ENCODE measurements around the gene SH2D3A.

SH2D3A gene

GRCh38 chr19:6767081-6767356 is 216 bp downstream of the SH2D3A start (continued):
- no peak for TF ChIP-seq SCRT2 (tag by site-specific recombination; IDR thresholded peaks at IDR 0.05)
- TF ChIP-seq ZBTB21 (tag by site-specific recombination; IDR thresholded peaks at IDR 0.05) = no peak
- TF ChIP-seq ZNF571 (tag by site-specific recombination; IDR thresholded peaks at IDR 0.05) = no peak
- no peak for TF ChIP-seq ZNF830 (tag by site-specific recombination; IDR thresholded peaks at IDR 0.05; ENCODE audit: low read depth)
- TF ChIP-seq ZNF16 (tag by site-specific recombination; IDR thresholded peaks at IDR 0.05; ENCODE audit: low read depth) = no peak
- no peak for TF ChIP-seq ZNF280D (tag by site-specific recombination; IDR thresholded peaks at IDR 0.05)

- TF ChIP-seq PRDM10 (tag by site-specific recombination; IDR thresholded peaks at IDR 0.05) (0 out of 2 replicates have a peak, but pooled peaks have one; percentile 11), ZEB2 (tag by site-specific recombination; IDR thresholded peaks at IDR 0.05) (no peak), ZNF366 (tag by site-specific recombination; conservative IDR thresholded peaks at IDR 0.05) (no peak), YY2 (tag by site-specific recombination; IDR thresholded peaks at IDR 0.05) (no peak), ZNF341 (tag by site-specific recombination; IDR thresholded peaks at IDR 0.05; ENCODE audit: low read depth) (no peak), ZNF792 (tag by site-specific recombination; IDR thresholded peaks at IDR 0.05) (no peak), ZNF155 (tag by site-specific recombination; IDR thresholded peaks at IDR 0.05) (no peak)
- ChIA-PET CTCF (interaction anchor here (0.6 to 1.3 kb wide), 4 partner anchors 28 to 481 kb away, joined by 3 to 4 read pairs (median 3); no protein-coding TSS in a partner anchor), POLR2A (interaction anchor here (1.0 to 2.3 kb wide), 3 partner anchors 11 to 28 kb away, joined by 3 to 11 read pairs (median 3); no protein-coding TSS in a partner anchor)
- H3K36me3 ChIP-seq (ENCODE audit: control insufficient read depth in 2 of 2, insufficient read depth in 1 of 2, low read length in 2 of 2) = no peaks in the 10 kb centered on the region
- no peaks in the 10 kb centered on the region for H3K9me3 ChIP-seq (ENCODE audit: control insufficient read depth, insufficient read depth, low read depth, low read length)
- H3K27ac ChIP-seq (ENCODE audit: extremely low read depth, low read depth, low read length) = no peak overlapping the region
- H3K4me1 ChIP-seq (ENCODE audit: control insufficient read depth, insufficient read depth, low read length) = no peaks in the 10 kb centered on the region; the same call in 1 of the 2 replicates
- peak overlapping the region; percentile 62 for H3K4me3 ChIP-seq (ENCODE audit: low read depth, low read length)
These were observed 716 bp downstream of the SH2D3A start for GRCh38 chr19:6766357-6767080.

GRCh38 chr19:6765738-6766356 is 1.4 kb downstream of the SH2D3A start:
- H3K4me1 ChIP-seq (ENCODE audit: control insufficient read depth, insufficient read depth, low read length) = no peaks in the 10 kb centered on the region; the same call in 1 of the 2 replicates
- H3K36me3 ChIP-seq (ENCODE audit: control insufficient read depth in 2 of 2, insufficient read depth in 1 of 2, low read length in 2 of 2) = no peaks in the 10 kb centered on the region
- ChIA-PET CTCF (no interaction called here), POLR2A (interaction anchor here (2.3 kb wide), 1 partner anchor 21 kb away, joined by 11 read pairs; no protein-coding TSS in a partner anchor)
- TF ChIP-seq ZNF792 (tag by site-specific recombination; IDR thresholded peaks at IDR 0.05) (no peak), ZNF211 (tag by site-specific recombination; IDR thresholded peaks at IDR 0.05; ENCODE audit: low read depth) (no peak), ZBTB44 (tag by site-specific recombination; IDR thresholded peaks at IDR 0.05) (no peak), KLF8 (tag by site-specific recombination; IDR thresholded peaks at IDR 0.05) (no peak), ZNF132 (tag by site-specific recombination; IDR thresholded peaks at IDR 0.05; ENCODE audit: borderline replicate concordance) (no peak), GLIS1 (tag by site-specific recombination; IDR thresholded peaks at IDR 0.05) (peak; percentile 82)
- no peak overlapping the region for H3K27ac ChIP-seq (ENCODE audit: extremely low read depth, low read depth, low read length)
- no peaks in the 10 kb centered on the region for H3K9me3 ChIP-seq (ENCODE audit: control insufficient read depth, insufficient read depth, low read depth, low read length)
- H3K4me3 ChIP-seq (ENCODE audit: low read depth, low read length) = no peak overlapping the region

Measured in HEK293 (cell line).